BLaER1 (cell line): ENCODE data around the gene SLC7A7.
"Not testable (repeated sequence)": the region's sequence is repeated elsewhere in the genome, so short reads cannot be mapped to it uniquely, and the experiment has no call there.

ENCODE experiments used
- H3K27ac ChIP-seq: shearing (Covaris generic); formaldehyde crosslinking; 2 replicates; pipeline ENCODE4 v1.8.1; 2022
- H3K27me3 ChIP-seq: shearing (Covaris generic); formaldehyde crosslinking; 2 replicates; pipeline ENCODE4 v1.8.1; 2022
- H3K36me3 ChIP-seq: shearing (Covaris generic); formaldehyde crosslinking; 2 replicates; pipeline ENCODE4 v1.8.1; 2022
- H3K4me1 ChIP-seq: shearing (Covaris generic); formaldehyde crosslinking; 2 replicates; pipeline ENCODE4 v1.8.1; 2022
- H3K4me2 ChIP-seq: shearing (Covaris generic); formaldehyde crosslinking; 2 replicates; pipeline ENCODE4 v1.8.1; 2022
- H3K4me3 ChIP-seq: shearing (Covaris generic); formaldehyde crosslinking; 2 replicates; pipeline ENCODE4 v1.8.1; 2022
- H3K9ac ChIP-seq: shearing (Covaris generic); formaldehyde crosslinking; 2 replicates; pipeline ENCODE4 v1.8.1; 2022
- H3K9me3 ChIP-seq: shearing (Covaris generic); formaldehyde crosslinking; 2 replicates; pipeline ENCODE4 v1.8.1; 2022
- H4K20me1 ChIP-seq: shearing (Covaris generic); formaldehyde crosslinking; 2 replicates; pipeline ENCODE4 v1.8.1; 2022
- Cebpa-rat ChIP-seq: shearing (Covaris generic); IDR thresholded peaks from 2 replicates; pipeline ENCODE4 v1.8.1; 2022

Gene SLC7A7

GRCh38 chr14:22726012-22726411 is 89.2 kb downstream of the SLC7A7 start:
- Histone ChIP-seq H3K27ac (no peak overlapping the region), H3K4me1 (no peaks in the 10 kb centered on the region), H3K4me3 (no peak overlapping the region), H3K9me3 (peaks cover 3% of the 10 kb centered on the region; the same call in 1 of the 2 replicates), H3K27me3 (no peaks in the 10 kb centered on the region), H4K20me1 (no peaks in the 10 kb centered on the region), H3K36me3 (no peaks in the 10 kb centered on the region), H3K4me2 (no peak overlapping the region), H3K9ac (no peak overlapping the region)
- TF ChIP-seq Cebpa-rat, result no peak

GRCh38 chr14:22725374-22725773 is 89.9 kb downstream of the SLC7A7 start:
- not testable (repeated sequence) for H4K20me1 ChIP-seq, H3K9me3 ChIP-seq, H3K4me1 ChIP-seq, H3K9ac ChIP-seq, H3K36me3 ChIP-seq, H3K27ac ChIP-seq, H3K4me3 ChIP-seq, H3K4me2 ChIP-seq, H3K27me3 ChIP-seq

- H3K4me2 ChIP-seq, H4K20me1 ChIP-seq, H3K4me1 ChIP-seq, H3K4me3 ChIP-seq, H3K9ac ChIP-seq, H3K9me3 ChIP-seq, H3K36me3 ChIP-seq, H3K27me3 ChIP-seq, H3K27ac ChIP-seq: not testable (repeated sequence)
Measured at GRCh38 chr14:22724847-22725246, 90.4 kb downstream of the SLC7A7 start.

- Histone ChIP-seq H4K20me1 (no peaks in the 10 kb centered on the region), H3K4me2 (no peak overlapping the region), H3K4me1 (no peaks in the 10 kb centered on the region), H3K27me3 (no peaks in the 10 kb centered on the region), H3K36me3 (no peaks in the 10 kb centered on the region), H3K27ac (no peak overlapping the region), H3K4me3 (no peak overlapping the region), H3K9ac (no peak overlapping the region), H3K9me3 (peaks cover 3% of the 10 kb centered on the region; the same call in 1 of the 2 replicates)
- TF ChIP-seq Cebpa-rat, result no peak
Measured at GRCh38 chr14:22723815-22724214, 91.4 kb downstream of the SLC7A7 start.
